NCI-H2196 treated with DMSO at 0.1 percent for 48 hours (cell line): ENCODE data around the gene SPDYC.
A peak's percentile ranks its signal among the peaks of the same experiment; 100 is the strongest.

Source experiments
- DNase-seq: peaks from one replicate; lab custom pipeline; 2025; ENCODE audit not compliant: unreplicated experiment; lab: John Stamatoyannopoulos, UW

The SPDYC gene, protein sequence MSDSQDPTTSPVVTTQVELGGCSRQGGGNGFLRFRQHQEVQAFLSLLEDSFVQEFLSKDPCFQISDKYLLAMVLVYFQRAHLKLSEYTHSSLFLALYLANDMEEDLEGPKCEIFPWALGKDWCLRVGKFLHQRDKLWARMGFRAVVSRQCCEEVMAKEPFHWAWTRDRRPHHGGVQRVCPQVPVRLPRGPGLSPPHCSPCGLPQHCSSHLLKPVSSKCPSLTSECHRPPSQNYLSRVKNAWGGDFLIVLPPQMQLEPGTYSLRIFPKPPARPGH

DNA sequence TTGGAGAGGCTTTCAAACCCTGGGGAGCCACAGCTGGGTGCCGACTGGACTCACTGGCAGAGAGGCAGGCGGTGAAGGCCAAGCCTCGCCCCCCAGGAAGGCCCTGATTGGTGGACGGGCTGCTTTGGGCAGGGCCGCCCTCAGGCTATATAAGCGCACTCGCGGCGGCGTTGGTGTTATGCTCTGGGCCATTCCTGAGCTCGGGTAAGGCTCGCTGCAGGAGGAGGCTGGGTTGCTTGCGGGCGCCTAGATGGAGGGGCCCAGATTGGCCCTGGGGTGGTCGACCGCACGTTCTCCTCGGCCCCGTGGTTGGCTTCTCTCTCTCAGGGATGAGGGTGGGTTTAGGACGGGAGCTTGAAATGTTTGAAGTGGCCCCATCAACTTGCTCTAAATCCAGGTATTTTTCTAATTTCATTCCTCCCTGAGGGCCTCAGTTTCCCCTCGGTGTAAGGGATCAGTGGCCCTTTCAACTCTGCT lies at the start of gene SPDYC:
Gene SPDYC, plus strand, starts transcription at position 176 of the 477 bp plus-strand sequence. CDS start 1,125 bp downstream, outside the sequence.
- no peak for DNase-seq

DNA sequence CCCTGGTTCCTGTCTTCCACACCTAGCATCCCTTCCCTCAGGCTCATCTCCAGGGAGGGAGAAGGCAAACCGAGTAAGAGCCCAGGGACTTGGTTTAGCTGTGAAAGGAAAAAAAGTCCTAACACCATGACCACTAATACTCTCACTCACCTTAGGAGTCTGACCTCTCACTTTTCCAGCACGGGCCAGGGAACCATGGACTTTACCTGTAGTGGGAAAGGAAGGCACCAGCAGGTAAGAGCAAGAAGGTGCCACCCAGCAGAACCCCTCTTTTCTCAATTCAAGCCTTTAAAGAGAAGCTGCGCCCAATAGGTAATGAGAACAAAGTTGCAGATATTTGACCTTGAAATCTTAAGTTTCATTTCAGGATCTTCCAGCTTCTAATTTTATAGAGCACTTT lies 49.2 kb upstream of the SPDYC start:
- DNase-seq, result no peak

DNA sequence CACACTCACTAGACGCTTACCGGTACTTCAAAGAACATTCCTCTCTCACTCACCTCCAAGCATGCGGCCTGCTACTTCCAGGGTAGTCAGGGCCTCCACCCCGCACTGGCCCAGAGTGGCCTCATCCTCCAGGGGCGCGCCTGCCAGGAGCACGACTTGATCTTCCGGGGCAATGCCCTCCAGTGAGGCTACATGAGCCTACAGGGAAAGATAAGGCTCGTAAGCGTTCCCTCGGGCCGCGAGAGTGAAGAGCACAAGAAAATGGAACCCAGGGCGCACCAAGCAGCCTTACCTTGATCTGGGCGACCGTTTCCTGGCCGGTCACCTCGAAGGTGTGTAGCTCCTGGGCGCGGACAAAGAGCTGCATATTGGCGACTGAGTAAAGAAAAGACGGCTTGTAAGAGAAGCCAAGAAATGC lies 48.6 kb upstream of the SPDYC start:
- DNase-seq, result no peak

DNA sequence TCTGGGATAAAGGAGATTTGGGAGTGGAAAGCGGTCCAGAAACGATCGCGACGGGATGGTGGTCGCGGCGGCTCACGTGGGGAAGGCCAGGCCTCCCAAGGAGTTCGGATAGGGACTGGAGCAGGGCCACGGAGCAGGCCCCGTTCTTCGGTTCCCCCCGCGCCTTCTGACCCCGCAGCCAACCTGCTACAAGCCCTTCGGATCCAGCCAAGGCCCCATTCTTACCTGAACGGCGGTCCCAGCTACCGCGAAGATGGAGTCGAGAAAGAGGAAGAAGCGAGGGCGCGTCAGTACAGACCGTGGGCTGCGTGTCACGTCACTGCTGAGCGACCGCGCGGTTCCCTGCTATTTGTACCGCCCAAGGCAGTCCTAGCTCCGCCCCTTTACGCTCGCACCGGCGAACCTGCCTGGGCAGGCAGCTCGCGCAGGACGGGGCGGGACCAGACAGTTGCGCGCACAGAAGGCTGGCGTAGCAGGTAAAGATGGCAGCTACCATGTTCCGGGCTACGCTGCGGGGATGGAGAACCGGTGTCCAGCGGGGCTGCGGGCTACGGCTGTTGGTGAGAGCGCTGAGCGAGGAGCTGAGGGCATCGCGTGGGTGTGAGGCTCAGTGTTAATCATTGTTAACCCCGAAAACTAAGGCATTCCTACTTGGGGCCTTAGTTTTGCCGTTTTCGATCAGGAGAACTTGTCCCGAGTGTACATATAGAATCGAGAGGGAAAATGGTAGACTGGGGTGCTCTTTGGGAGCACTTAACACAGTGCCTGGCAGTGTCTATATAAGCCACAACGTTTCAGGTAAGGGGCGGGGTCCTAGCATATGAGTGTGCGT lies 48.0 kb upstream of the SPDYC start, which contains the start of the genes FAU and MRPL49:
Gene FAU, minus strand, starts transcription at position 270 of the 832 bp plus-strand sequence. CDS start 321 bp downstream, outside the sequence.
Gene MRPL49, plus strand, starts transcription at position 457 of the 832 bp plus-strand sequence. Its CDS starts 26 bp downstream, at position 483.
- DNase-seq, result peak; percentile 96

DNA sequence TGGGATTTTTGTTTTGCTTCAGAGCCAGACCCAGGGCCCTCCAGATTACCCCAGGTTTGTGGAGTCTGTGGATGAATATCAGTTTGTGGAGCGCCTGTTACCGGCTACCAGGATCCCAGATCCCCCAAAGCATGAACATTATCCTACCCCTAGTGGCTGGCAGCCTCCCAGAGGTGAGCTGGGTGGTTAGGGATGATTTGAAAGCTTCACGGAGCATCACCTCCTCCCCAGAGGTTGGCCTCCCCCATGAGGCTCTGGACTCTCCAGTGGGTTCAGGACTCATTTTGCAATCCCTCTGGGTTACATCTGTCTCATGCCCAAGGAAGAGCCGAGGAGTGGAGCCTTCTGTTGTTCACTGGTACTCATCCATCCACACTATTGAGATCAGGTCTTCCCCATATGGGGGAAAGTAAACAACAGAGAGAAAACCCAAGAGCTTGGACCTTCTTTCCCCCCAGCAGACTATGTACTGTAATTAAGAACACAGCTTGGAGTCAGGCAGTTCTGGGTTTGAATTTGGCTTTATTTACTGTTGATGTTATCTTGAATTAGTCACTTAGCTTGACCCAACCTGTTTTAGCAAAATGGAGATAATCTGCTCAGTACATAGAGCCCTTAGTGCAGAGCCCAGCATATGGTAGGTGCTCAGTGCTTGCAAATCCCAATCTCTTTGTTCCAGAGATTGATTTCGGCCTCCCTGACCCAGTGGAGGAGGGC lies 45.4 kb upstream of the SPDYC start:
- DNase-seq, result no peak

DNA sequence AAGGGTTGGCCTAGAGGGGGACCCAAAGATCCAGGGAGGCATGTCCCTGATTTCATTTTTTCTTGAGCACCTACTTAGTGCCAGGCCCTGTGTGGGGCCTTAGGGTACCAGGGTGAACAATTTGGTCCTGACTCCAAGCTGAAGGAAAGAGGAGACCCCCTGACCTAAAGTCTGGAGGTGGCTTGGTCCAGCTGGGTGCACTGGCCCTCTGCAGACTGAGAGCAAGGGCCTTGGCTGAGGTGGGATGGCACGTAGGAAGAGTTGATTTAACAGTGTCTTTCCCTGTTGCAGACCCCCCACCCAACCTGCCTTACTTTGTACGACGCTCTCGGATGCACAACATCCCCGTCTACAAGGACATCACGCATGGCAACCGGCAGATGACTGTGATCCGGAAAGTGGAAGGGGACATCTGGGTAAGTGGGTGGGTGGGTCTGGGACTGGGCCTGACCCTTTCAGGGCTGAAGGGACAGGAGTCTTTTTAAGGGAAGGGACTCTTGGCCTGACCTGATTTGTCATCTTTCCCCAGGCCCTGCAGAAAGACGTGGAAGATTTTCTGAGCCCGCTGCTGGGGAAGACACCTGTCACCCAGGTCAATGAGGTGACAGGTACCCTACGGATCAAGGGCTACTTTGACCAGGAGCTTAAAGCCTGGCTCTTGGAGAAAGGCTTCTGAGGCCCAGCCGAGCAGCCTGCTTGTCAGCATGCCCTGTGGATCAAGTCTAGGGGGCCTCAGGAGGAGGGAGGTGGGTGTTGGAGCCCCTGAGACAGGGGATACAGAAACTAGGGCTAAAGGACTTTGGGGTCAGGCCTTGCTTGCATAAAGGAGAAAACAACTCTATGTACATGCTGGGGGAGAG lies 44.6 kb upstream of the SPDYC start:
- DNase-seq, result no peak

DNA sequence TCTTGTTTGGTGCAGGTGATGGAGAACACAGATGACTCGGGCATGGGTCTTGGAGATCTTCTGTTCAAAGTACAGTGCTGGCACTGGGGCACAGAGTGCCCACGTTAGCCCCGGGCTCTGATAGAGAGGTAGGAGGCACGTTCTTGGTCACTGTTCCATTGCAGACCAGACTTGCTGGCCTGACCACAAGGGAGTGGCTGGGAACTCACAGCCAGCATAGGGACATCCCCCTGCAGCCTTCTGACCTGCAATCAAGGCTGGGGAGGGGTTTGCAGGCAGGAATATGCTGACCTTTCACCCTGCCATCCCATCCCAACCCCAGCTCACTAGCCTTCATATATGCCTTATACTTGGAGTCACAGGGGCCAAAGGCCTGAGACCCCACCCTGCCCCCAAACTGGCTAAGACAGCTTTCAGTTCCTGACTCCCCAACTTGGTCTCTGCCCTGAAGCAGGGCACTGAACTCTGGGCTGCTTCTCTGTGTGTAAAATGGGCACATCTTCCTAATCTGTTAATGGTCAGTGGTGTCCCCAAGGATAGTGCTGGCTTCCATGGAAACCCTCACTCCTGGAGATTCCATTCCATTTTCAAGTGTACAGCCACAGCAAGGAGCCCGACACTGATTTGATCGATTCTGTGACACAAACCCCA lies 43.3 kb upstream of the SPDYC start:
- no peak for DNase-seq

DNA sequence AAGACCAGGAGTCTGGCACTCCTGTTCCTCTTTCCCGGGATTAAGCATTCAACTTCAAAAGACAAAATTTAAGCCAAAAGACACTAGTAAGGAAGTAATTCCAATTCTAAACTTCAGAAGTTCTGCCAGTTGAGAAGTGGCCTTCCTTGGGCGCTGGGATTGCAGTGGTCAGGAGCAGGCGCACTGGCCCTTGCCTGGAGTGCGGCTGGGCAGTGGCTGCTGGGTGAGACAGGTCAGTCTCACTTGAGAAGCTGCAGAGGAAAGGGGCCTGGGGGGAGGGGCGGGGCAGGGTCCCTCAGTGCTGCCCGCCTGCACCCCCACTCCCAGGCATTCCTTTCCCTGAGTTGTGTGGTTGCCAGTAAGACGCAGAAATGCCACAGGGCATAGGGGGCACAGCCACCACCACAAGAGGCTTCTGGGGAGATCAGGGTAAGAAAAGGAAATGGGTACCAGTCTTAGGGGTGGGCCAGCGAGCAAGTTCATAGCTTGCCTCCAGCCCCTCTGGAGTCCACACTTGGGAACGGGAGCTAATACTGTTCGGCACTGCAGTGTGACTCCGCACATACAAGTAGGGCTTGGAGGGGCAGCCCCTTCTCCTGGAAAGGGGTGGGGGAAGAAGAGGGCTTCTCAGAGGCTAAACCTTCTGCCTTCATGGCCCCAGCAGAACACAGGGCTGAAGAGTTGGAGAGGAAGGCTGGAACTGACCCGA lies 42.4 kb upstream of the SPDYC start:
- DNase-seq, result no peak

DNA sequence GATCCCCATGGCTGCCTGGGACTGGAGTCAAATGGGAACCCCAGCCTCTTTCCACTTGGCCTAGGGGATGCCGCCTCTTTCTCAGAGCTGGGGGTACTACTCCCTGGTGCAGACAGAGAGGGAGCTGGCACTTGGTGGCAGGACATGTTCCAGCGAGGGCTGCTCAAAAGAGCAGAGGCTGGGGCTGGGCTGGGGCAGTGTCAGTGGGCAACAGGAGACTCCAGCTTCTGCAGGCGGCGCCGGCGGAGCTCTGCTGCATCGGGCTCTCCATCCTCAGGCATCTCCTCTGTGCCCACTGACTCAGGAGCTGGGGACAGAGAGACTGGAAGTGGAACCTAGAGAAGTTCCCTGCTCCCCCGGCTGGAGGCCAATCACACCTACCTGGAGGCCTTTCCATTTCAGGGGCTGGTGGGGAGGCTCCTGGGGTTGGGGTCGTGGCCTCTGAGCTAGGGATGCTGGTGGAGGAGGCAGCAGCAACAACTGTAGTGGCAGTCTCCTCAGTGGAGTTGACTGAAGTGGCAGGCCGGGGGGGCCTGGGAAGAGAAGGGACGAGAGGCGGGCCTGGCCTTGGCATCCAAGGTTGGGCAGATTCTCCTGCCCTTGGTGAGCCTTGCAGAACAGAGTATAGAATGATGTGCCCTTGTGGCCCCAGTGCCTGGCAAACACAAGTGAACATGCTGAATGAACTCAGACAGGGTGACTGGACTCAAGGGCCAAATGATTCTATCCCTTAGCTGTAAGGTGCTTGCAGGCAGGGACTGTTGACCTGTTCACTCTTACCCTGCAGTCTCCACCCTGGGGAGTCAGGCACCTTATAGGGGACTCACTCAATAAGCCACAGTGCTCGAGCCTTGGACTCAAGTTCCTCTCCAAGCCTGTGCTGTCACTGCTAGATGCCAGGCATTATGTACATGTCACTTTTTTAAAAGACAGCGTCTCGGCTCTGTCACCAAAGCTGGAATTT lies 41.6 kb upstream of the SPDYC start:
- DNase-seq, result no peak

DNA sequence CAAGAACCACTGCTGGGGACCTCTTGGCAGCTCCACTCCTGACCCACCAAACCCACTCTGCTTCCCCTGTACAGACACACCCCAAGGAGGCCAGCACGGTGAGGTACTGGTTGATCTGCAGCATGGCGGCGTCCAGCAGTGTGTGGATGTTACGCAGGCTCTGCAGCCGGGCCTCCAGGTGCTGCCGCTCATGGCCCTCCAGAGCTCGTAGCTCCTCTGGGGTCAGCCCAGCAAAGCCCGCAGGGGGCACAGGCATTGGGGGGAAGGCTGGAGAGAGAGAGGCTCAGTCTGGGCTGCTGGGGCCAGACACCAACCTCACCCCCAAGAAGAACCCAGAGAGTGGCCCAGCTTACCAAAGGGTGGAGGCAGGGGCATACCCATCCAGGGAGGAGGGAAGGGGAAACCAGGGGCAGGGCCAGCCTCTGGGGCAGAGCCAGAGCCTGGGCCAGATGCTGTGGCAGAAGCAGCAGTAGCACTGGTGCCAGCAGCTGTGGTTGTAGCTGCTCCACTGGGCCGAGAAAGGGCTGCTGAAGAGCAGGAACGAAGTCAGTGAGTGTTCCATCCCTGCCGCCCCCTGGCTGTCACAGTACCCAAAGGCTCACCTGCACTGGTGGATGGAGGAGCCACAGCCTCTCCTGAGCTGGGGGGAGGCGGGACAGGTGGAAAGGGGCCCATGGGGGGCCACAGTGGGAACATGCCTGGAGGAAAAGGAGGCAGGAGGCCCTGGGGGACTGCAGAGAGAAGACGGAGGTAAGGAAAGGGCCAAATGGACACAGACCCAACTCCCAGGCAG lies 40.2 kb upstream of the SPDYC start:
- DNase-seq, result no peak

DNA sequence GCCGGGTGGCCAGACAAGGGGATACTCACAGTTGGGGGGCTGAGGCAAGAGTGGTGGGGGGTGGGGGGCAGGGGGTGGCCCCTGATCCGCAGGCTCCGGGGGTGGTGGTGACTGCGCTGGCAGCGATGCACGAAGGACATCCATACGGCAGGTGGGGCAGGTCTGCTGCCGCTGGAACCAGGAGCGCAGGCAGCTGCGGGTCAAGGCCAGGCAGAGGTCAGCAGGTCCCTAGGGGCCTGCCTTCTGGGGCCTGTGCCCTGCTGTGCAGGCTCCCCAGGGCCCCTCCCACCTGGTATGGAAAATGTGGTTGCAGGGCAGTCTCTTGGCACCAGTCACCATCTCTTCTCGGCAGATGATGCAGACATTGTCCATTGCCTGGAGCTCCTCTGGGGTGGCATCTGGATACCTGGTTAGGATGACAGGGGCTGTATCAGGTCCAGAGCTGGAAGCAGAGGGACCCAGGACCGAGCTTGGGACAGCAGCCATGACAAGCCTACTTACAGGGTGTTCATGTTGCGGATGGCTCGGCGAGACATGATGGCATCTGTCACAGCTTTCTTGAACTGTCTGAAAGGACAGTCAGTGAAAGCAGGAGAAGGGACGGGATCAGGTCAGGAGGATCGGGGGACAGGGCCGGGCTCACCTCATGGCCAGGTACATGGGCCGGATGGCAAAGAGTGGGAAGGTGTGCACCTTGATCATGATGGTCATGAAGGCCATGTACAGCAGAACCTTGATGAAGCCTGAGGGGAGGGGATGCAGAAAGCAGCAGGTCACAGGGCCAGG lies 39.2 kb upstream of the SPDYC start:
- no peak for DNase-seq

DNA sequence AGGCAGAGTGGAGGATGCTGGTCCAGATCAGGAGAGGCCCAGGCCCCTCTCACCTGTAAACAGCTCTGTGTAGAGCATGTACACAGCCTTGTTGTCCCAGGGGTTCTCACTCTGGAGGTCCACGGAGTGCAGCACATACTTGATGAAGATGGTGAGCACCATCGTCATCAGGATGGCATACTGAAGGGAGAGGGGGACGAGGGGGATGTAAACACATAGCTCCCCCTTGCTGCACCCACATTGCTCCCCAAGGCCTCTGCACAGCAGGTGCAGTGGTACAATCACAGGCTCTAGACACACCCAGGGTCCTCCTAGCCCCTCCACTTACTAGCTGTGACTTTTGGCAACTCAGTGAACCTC lies 38.6 kb upstream of the SPDYC start:
- no peak for DNase-seq

DNA sequence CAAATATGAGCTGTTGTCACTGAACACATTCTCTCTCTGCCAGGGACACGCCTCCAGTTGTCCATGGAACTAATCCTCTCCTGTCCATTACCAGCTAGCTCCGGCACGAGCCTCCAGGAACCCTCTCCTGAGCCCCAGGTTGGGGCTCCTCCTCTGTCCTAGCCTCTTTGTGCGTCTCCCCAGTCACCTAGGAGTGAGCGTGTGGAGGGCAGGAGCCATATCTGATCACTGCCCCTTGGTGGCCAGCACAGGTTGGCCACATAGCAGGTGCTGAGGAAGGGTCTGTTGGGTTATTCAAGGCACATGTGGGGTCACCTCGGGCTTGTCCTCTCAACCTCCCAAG lies 38.2 kb upstream of the SPDYC start:
- DNase-seq, result no peak

DNA sequence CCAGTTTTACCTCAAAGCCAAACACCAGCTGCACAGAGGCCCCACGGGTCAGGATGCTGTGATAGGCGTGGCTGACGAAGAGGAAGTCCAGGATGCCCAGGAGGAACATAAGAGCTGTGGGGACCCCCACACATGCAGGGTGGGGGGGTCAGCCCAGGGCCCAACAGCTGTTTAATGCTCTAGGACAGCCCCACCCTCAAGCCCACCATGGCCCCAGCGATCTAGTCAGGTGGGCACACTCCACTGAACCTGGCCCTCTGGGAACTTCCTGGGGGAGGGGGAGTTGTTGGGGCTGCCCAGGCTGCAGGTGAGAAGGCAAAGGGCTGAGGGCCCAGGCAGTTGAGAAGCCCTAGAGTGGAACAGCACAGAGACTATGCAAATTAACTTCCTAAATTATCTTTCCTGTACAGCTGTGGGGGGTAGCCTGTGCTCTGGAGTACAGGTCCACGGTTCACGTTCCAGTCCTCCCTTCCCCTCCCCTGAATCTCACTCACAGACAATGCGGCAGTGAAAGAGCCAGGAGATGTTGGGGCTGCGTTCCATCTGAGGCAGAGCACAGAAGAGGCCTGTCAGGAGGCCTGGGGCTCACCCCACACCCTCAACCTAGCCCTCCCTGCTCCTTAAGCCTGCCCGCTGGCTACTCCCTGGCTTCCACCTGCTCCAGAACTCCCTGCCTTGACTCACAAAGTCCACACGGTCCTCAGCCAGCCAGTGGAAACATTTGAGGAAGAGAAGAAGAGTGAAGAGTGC lies 37.6 kb upstream of the SPDYC start:
- no peak for DNase-seq

DNA sequence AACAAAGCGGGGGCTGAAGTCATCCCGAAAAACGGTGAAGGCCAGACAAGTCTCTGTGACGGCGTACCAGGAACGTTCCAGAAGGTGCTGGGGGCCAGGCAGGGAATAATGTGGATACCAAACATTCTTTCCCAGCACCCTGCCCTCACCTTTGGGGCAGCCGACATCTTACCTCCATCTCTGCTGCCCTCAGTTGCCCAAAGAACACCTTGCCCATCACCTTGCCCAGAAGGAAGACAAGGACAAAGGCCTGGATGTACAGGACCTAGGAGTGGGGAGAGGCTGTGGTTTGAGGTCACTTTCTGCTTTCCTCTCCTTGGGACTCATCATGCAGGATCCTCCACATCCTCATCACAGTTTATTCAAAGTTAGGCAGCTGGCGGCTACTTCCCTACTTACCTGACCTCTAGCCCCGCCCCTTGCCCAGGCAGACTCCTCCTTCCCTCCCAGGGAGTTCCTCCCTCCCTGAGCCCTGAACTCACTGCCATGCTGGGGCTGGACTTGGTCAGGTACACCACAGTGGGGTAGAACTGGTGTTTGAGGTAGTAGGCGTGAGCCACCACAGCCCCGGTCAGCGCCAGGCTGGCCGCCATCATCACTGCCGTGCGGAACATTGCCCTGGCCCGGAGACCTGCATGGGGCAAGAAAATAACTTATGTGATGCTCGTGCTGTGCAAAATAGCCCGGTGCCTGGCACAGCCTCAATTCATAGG lies 36.9 kb upstream of the SPDYC start:
- DNase-seq, result peak; percentile 34
